ENCODE data around the gene PON3. TPM values are rescaled to one million over a fixed set of nuclear protein-coding genes. Genes with fewer than 3 reads are reported as not detected.

The PON3 gene
- total RNA-seq, 4 donors from 2014 or later = 0.50 to 1.2 (median 0.63) TPM; not detected in 1

GRCh38 chr7:95436407-95436806, 40.2 kb upstream of the PON3 start:
- no peak for DNase-seq (ENCODE audit: extremely low spot score)
- peaks cover 7 to 18% (median 15%) of the 10 kb centered on the region in 4 donors for H3K4me1 ChIP-seq
- H3K27ac ChIP-seq (replicated peaks in 1 of 4) = no peak overlapping the region
- no peak overlapping the region for H3K4me3 ChIP-seq
- no peaks in the 10 kb centered on the region for H3K27me3 ChIP-seq
- H3K9me3 ChIP-seq = no peaks in the 10 kb centered on the region
- intact Hi-C loops (cut with DNase I) = no loop called here
- TF ChIP-seq, protein P1, sequence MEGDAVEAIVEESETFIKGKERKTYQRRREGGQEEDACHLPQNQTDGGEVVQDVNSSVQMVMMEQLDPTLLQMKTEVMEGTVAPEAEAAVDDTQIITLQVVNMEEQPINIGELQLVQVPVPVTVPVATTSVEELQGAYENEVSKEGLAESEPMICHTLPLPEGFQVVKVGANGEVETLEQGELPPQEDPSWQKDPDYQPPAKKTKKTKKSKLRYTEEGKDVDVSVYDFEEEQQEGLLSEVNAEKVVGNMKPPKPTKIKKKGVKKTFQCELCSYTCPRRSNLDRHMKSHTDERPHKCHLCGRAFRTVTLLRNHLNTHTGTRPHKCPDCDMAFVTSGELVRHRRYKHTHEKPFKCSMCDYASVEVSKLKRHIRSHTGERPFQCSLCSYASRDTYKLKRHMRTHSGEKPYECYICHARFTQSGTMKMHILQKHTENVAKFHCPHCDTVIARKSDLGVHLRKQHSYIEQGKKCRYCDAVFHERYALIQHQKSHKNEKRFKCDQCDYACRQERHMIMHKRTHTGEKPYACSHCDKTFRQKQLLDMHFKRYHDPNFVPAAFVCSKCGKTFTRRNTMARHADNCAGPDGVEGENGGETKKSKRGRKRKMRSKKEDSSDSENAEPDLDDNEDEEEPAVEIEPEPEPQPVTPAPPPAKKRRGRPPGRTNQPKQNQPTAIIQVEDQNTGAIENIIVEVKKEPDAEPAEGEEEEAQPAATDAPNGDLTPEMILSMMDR (IDR thresholded peaks at IDR 0.05) = no peak
- no peaks in the 10 kb centered on the region for H3K36me3 ChIP-seq
- WGBS = 75% methylated on average over 4 of the region's 4 CpGs

GRCh38 chr7:95435422-95435780, 39.2 kb upstream of the PON3 start:
- TF ChIP-seq EP300 (IDR thresholded peaks at IDR 0.05) = no peak
- TF ChIP-seq, protein P1 (IDR thresholded peaks at IDR 0.05) = no peak
- TF ChIP-seq POLR2AphosphoS5 (IDR thresholded peaks at IDR 0.05) = no peak
- TF ChIP-seq POLR2A (IDR thresholded peaks at IDR 0.05; ENCODE audit: low read depth) = no peak
- WGBS = 52% methylated on average over 9 of the region's 9 CpGs
- no peaks in the 10 kb centered on the region for H3K9me3 ChIP-seq
- peaks cover 7 to 18% (median 15%) of the 10 kb centered on the region in 4 donors for H3K4me1 ChIP-seq
- intact Hi-C loops (cut with DNase I) = no loop called here
- H3K36me3 ChIP-seq = no peaks in the 10 kb centered on the region
- H3K27ac ChIP-seq (replicated peaks in 1 of 4) = peak overlapping the region; percentile 88 to 93 (median 92)
- H3K27me3 ChIP-seq = no peaks in the 10 kb centered on the region
- no peak for DNase-seq (ENCODE audit: extremely low spot score)
- peak overlapping the region; percentile 75 to 85 (median 80) for H3K4me3 ChIP-seq

DNA sequence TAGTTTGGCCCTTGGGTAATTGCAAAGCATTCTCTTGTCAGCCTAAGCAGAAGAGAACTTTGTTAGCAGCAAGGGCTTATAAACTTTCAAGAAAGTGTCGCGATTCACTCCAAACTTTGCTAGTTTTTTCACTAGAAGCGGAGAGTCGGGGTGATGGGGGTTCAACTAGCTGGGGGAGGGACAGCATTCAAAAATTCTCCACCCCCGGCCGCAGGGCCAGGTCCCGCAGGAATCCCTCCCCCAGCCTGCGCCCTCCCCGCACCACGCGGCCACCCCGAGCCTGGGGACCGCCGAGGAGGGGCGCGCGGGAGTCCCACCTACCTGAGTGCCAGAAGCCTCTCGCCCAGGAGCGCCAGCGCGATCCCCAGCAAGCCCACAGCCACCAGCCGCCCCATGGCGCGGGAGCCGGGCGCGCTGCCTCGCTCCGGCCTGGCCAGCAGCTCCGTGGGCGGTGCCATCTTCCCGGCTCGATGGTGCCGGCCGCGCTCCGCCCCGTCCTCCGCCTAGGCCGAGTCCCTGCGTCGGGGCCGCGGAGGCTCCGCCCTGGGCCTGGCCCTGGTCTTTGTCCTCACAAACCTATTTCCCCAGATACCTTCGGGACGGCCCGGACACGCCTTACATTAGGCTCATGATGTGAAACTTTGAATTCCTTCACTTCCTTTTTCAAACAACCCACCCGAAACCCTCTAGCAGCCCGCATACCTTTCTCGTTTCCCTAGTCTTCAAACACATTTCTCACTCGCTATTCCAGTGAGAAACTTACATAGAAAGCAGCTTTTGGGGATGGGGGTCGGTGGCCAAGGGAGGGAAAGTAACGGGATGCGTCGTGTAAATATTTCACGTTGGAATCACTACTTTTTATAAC, 38.6 kb upstream of the PON3 start, which contains the start of gene PON2:
TSS of gene PON2 (minus strand) at position 472 of the 865 bp plus-strand sequence. CDS start at position 395, 77 bp downstream.
- Histone ChIP-seq H3K4me3 (peak within 1 kb of the TSS; percentile 75 to 85 (median 80)), H3K4me1 (peaks cover 7 to 18% (median 15%) of the 10 kb centered on the region in 4 donors), H3K27ac (replicated peaks in 1 of 4) (peak within 1 kb of the TSS; percentile 88 to 93 (median 92)), H3K27me3 (no peaks in the 10 kb centered on the region), H3K9me3 (no peaks in the 10 kb centered on the region), H3K36me3 (no peaks in the 10 kb centered on the region)
- DNase-seq (ENCODE audit: extremely low spot score) = no peak
- under 1% methylated on average over 45 of the region's 58 CpGs for WGBS
- TF ChIP-seq, protein P1 (IDR thresholded peaks at IDR 0.05) = no peak
- TF ChIP-seq POLR2A (IDR thresholded peaks at IDR 0.05; ENCODE audit: low read depth) (no peak), POLR2AphosphoS5 (IDR thresholded peaks at IDR 0.05) (peak; percentile 53 to 58)
- intact Hi-C loops (cut with DNase I) = no loop called here

GRCh38 chr7:95433952-95434556, 37.9 kb upstream of the PON3 start:
- DNase-seq (ENCODE audit: extremely low spot score) = no peak
- 56% methylated on average over 6 of the region's 6 CpGs for WGBS
- peak overlapping the region; percentile 75 to 85 (median 80) for H3K4me3 ChIP-seq
- H3K9me3 ChIP-seq = no peaks in the 10 kb centered on the region
- TF ChIP-seq, protein P1 (IDR thresholded peaks at IDR 0.05) = no peak
- no peak for TF ChIP-seq POLR2A (IDR thresholded peaks at IDR 0.05; ENCODE audit: low read depth)
- no peak for TF ChIP-seq POLR2AphosphoS5 (IDR thresholded peaks at IDR 0.05)
- no peak for TF ChIP-seq EP300 (IDR thresholded peaks at IDR 0.05)
- H3K4me1 ChIP-seq = peaks cover 7 to 18% (median 15%) of the 10 kb centered on the region in 4 donors
- peak overlapping the region; percentile 88 to 93 (median 92) for H3K27ac ChIP-seq (replicated peaks in 1 of 4)
- no peaks in the 10 kb centered on the region for H3K27me3 ChIP-seq
- peaks cover 0 to 5% (median 0%) of the 10 kb centered on the region in 4 donors for H3K36me3 ChIP-seq
- intact Hi-C loops (cut with DNase I) = no loop called here
